HL-60 (cell line): ENCODE results near the gene MED16.

Source experiments
- DNase-seq, 2 experiments: peaks; one replicate each; pipeline ENCODE4 v3.0.0-alpha.2; 2010 to 2020; ENCODE audit warnings: low read depth in 1 of 2, low spot score in 1 of 2
- H3K27ac ChIP-seq: fragments of 250-450 bp; sonication (Bioruptor Pico); replicated peaks from 2 replicates; pipeline ENCODE4 v1.5.1; 2020; ENCODE audit warnings: mild to moderate bottlenecking, moderate library complexity
- H3K27me3 ChIP-seq: fragments of 250-450 bp; sonication (Bioruptor Pico); 2 replicates; pipeline ENCODE4 v1.5.1; 2021; ENCODE audit warnings: mild to moderate bottlenecking, moderate library complexity; ENCODE audit not compliant: insufficient read depth, poor library complexity, severe bottlenecking
- H3K4me3 ChIP-seq: replicated peaks from 2 replicates; pipeline ENCODE4 v1.5.1; 2011; ENCODE audit warnings: mild to moderate bottlenecking, control low read depth, low read length; ENCODE audit not compliant: insufficient read depth
- GABPA ChIP-seq: IDR thresholded peaks from 2 replicates; pipeline ENCODE4 v1.6.1; 2012; ENCODE audit warnings: low read depth
- POLR2AphosphoS5 ChIP-seq: IDR thresholded peaks from 2 replicates; pipeline ENCODE4 v1.6.1; 2012; ENCODE audit warnings: low read depth
- SPI1 ChIP-seq: IDR thresholded peaks from 2 replicates; pipeline ENCODE4 v1.6.1; 2012; ENCODE audit warnings: low read depth, mild to moderate bottlenecking, borderline replicate concordance
- TF ChIP-seq, protein P1 (sequence below): IDR thresholded peaks from 2 replicates; pipeline ENCODE4 v1.6.1; 2012; ENCODE audit warnings: low read depth; ENCODE audit not compliant: insufficient replicate concordance
- TF ChIP-seq, protein P2 (sequence below): IDR thresholded peaks from one replicate; pipeline ENCODE4 v1.5.1; 2011; ENCODE audit warnings: low read length, control low read depth, inconsistent platforms; ENCODE audit not compliant: insufficient read depth

MED16 gene

DNA sequence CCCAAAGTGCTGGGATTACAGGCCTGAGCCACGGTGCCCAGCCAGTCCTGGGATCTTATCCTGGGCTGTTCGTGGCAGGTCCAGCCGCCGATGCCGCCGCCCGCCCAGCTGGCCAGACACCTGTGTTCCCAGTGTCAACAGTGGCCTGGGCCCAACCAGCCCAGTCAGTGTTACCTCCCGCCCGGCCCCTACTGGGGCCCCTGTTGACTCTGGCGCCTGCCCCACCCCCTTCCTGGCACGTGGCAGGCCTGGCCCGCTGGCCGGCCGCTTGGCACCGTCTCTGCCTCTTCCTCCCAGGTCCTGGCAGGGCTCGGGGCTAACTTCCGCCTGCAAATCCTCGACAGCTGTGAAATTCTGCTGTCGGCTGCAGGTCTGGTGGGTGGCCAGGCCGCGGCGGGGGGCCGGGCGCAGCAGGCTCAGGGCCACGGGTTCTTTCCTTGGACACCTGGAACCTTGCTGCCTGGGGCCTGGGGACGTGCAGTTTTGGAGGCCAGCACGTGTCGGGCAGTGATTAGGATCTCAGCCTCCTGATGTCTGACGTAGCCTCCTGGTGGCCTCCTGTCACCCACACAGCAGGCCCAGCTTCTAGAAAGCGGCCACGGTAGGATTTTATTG lies 42.0 kb upstream of the MED16 start:
- H3K27ac ChIP-seq = peak overlapping the region; percentile 52
- H3K27me3 ChIP-seq = no peaks in the 10 kb centered on the region
- H3K4me3 ChIP-seq = no peak overlapping the region
- DNase-seq = peak; percentile 64 to 90
- TF ChIP-seq POLR2AphosphoS5 (no peak), SPI1 (peak; percentile 63), GABPA (peak; percentile 40; the same call in 1 of the 2 replicates)
- TF ChIP-seq, protein P1, sequence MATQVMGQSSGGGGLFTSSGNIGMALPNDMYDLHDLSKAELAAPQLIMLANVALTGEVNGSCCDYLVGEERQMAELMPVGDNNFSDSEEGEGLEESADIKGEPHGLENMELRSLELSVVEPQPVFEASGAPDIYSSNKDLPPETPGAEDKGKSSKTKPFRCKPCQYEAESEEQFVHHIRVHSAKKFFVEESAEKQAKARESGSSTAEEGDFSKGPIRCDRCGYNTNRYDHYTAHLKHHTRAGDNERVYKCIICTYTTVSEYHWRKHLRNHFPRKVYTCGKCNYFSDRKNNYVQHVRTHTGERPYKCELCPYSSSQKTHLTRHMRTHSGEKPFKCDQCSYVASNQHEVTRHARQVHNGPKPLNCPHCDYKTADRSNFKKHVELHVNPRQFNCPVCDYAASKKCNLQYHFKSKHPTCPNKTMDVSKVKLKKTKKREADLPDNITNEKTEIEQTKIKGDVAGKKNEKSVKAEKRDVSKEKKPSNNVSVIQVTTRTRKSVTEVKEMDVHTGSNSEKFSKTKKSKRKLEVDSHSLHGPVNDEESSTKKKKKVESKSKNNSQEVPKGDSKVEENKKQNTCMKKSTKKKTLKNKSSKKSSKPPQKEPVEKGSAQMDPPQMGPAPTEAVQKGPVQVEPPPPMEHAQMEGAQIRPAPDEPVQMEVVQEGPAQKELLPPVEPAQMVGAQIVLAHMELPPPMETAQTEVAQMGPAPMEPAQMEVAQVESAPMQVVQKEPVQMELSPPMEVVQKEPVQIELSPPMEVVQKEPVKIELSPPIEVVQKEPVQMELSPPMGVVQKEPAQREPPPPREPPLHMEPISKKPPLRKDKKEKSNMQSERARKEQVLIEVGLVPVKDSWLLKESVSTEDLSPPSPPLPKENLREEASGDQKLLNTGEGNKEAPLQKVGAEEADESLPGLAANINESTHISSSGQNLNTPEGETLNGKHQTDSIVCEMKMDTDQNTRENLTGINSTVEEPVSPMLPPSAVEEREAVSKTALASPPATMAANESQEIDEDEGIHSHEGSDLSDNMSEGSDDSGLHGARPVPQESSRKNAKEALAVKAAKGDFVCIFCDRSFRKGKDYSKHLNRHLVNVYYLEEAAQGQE = no peak
- TF ChIP-seq, protein P2, sequence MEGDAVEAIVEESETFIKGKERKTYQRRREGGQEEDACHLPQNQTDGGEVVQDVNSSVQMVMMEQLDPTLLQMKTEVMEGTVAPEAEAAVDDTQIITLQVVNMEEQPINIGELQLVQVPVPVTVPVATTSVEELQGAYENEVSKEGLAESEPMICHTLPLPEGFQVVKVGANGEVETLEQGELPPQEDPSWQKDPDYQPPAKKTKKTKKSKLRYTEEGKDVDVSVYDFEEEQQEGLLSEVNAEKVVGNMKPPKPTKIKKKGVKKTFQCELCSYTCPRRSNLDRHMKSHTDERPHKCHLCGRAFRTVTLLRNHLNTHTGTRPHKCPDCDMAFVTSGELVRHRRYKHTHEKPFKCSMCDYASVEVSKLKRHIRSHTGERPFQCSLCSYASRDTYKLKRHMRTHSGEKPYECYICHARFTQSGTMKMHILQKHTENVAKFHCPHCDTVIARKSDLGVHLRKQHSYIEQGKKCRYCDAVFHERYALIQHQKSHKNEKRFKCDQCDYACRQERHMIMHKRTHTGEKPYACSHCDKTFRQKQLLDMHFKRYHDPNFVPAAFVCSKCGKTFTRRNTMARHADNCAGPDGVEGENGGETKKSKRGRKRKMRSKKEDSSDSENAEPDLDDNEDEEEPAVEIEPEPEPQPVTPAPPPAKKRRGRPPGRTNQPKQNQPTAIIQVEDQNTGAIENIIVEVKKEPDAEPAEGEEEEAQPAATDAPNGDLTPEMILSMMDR = no peak

DNA sequence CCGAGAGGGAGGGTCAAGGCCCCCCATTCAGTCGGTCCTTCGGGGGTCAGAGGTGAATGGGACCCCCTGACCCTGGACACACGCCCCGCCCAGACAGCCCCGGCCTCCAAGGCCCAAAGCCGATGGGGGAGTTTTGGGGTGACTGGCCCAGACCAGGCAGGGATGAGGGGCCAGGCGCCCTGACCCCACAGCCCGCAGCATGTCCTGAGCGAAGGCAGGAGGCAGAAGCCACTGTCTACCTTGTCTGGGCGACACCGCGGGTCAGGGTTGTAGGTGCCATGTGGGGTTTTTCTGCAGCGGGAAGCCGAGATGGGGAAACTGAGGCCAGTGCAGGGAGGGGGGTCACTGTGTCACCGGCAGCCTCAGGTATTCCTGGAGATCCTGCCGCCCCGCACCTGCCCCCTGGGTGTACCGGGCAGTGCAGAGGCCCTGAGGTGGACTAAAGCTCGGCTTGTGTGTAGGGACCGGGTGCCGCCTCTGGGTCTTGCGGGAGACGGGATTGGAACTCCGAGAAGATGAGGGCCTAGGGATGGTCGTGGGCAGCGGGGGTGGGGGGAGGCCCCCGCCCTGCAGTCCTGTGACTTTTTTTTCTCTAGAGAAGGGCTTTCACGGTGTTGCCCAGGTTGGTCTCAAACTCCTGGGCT lies 41.3 kb upstream of the MED16 start:
- DNase-seq = no peak
- Histone ChIP-seq H3K27me3 (no peaks in the 10 kb centered on the region), H3K27ac (peak overlapping the region; percentile 52), H3K4me3 (no peak overlapping the region)
- TF ChIP-seq POLR2AphosphoS5 (no peak; the same call in 1 of the 2 replicates), SPI1 (no peak), GABPA (no peak)
- TF ChIP-seq, protein P2 = no peak
- TF ChIP-seq, protein P1 = no peak

DNA sequence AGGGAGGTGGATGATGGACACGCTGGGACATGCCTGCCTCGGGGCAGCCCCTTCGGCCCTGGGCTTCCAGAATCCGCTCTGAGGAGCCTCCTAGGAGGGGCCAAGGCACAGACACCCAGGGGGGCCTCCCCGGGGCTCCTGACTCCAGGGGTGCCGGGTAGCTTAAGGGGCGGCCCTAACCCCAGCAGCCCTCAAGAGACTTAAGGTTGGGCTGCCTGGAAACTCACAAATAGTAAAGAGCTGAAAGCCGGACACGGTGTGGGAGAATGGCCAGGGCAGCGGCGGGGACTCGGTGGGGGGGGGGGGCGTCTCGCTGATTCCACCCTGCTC lies 40.5 kb upstream of the MED16 start:
- peak overlapping the region; percentile 52 for H3K27ac ChIP-seq
- TF ChIP-seq GABPA (no peak), SPI1 (no peak), POLR2AphosphoS5 (no peak)
- TF ChIP-seq, protein P1 = no peak
- TF ChIP-seq, protein P2 = no peak
- H3K4me3 ChIP-seq = no peak overlapping the region
- no peaks in the 10 kb centered on the region for H3K27me3 ChIP-seq
- no peak for DNase-seq
